ENCODE measurements around the gene RAP1GAP. TPM values are rescaled to one million over a fixed set of nuclear protein-coding genes. Genes with fewer than 3 reads are reported as not detected.

RAP1GAP gene
- total RNA-seq, 6 experiments from 2014 or later, result 0.07 to 0.19 TPM; not detected in 4

DNA sequence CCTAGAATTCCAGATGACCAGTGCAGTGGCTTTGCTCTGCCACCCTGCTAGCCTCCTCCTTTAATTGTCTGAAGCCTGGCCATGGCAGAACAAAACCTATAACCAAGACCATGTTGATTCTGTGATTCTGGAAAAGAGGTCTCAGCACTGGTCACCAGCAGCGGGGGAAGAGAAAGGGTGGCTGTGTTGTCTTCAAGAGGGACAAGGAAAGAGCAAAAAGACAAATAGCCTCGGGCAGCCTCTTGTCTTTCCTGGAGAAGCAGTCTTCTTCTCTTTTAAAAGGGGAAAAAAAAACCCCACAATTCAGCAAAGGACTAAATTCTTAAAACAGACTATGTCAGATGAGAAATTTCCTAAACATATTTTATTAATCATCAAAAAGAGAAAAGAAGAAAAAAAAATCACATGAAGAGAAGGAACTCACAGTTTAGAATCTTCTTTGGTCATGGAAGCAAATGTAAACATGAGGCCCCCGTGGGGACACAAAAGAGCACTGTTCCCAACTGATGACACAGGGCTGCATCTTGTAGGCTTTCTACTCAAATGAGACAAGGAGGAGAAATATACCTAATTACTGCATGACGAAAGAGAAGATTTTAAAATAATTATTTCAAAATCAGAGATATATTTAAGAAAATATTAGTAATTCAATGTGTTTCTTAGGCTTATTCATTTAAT lies 36.3 kb upstream of the RAP1GAP start:
- peak overlapping the region; percentile 95 for H3K27ac Mint-ChIP-seq
- H3K4me3 Mint-ChIP-seq, result no peak overlapping the region
- peaks cover 26% of the 10 kb centered on the region for H3K36me3 Mint-ChIP-seq (ENCODE audit: low read depth)
- H3K4me1 Mint-ChIP-seq (ENCODE audit: low read depth), result peaks cover 50% of the 10 kb centered on the region
- H3K27me3 Mint-ChIP-seq (ENCODE audit: insufficient read depth), result no peaks in the 10 kb centered on the region
- no peak for DNase-seq
- TF ChIP-seq, protein P1, sequence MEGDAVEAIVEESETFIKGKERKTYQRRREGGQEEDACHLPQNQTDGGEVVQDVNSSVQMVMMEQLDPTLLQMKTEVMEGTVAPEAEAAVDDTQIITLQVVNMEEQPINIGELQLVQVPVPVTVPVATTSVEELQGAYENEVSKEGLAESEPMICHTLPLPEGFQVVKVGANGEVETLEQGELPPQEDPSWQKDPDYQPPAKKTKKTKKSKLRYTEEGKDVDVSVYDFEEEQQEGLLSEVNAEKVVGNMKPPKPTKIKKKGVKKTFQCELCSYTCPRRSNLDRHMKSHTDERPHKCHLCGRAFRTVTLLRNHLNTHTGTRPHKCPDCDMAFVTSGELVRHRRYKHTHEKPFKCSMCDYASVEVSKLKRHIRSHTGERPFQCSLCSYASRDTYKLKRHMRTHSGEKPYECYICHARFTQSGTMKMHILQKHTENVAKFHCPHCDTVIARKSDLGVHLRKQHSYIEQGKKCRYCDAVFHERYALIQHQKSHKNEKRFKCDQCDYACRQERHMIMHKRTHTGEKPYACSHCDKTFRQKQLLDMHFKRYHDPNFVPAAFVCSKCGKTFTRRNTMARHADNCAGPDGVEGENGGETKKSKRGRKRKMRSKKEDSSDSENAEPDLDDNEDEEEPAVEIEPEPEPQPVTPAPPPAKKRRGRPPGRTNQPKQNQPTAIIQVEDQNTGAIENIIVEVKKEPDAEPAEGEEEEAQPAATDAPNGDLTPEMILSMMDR (IDR thresholded peaks at IDR 0.05), result no peak
- no peaks in the 10 kb centered on the region for H3K9me3 Mint-ChIP-seq

DNA sequence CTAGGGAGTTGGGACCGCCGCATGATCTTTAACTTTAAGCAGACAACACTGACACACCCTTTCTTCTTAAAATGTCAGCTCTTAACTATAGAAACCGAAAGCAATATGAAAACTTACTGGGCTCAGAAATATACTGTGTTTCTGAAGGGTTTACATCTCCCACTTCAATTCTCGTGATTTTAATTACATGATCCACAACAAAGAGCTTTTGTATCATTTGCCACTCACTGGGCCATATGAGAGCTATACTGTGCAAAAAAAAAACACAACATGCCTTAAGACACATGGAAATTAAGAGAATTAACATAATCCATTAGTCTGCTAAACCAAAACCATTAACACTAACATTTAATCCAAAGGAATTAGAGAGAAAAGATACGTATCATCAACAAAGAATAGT lies 35.0 kb upstream of the RAP1GAP start:
- H3K9me3 Mint-ChIP-seq, result no peaks in the 10 kb centered on the region
- H3K27me3 Mint-ChIP-seq (ENCODE audit: insufficient read depth), result no peaks in the 10 kb centered on the region
- peak overlapping the region; percentile 95 for H3K27ac Mint-ChIP-seq
- peak overlapping the region; percentile 24; the same call in 1 of the 2 replicates for H3K4me3 Mint-ChIP-seq
- TF ChIP-seq, protein P1 (IDR thresholded peaks at IDR 0.05), result no peak
- DNase-seq, result no peak
- peaks cover 50% of the 10 kb centered on the region for H3K4me1 Mint-ChIP-seq (ENCODE audit: low read depth)
- peaks cover 30% of the 10 kb centered on the region for H3K36me3 Mint-ChIP-seq (ENCODE audit: low read depth)

DNA sequence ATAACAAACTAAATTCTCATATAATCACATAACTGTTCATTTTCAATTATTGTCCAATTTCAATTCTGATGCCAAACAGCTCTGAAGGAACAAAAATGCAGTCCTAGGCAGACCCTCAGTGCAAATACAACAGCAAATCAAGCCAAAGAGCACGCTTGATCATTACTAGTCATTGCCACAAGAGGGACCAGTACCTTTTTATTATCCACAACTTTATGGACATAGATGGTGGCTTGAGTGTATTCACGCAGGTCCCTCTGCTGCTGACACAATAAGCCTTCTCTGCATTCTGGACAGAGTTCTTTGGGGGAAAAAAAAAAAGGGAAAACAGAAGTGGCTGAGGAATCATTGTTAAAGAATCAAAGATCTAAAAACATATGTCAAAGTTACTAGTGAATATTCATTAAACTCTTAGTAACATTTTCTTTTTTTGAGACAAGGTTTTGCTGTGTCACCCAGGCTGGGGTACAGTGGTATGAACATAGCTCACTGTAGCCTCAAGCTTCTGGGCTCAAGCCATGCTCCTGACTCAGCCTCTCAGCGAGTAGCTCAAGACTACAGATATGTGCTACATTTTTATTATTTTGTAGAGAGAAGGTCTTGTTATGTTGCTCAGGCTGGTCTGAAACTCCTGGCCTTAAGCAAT lies 34.3 kb upstream of the RAP1GAP start:
- Mint-ChIP-seq H3K9me3 (no peaks in the 10 kb centered on the region), H3K36me3 (ENCODE audit: low read depth) (peaks cover 30% of the 10 kb centered on the region), H3K4me1 (ENCODE audit: low read depth) (peaks cover 50% of the 10 kb centered on the region), H3K4me3 (peak overlapping the region; percentile 67), H3K27ac (peak overlapping the region; percentile 95), H3K27me3 (ENCODE audit: insufficient read depth) (no peaks in the 10 kb centered on the region)
- peak; percentile 90 for DNase-seq
- TF ChIP-seq, protein P1 (IDR thresholded peaks at IDR 0.05), result peak; percentile 81

DNA sequence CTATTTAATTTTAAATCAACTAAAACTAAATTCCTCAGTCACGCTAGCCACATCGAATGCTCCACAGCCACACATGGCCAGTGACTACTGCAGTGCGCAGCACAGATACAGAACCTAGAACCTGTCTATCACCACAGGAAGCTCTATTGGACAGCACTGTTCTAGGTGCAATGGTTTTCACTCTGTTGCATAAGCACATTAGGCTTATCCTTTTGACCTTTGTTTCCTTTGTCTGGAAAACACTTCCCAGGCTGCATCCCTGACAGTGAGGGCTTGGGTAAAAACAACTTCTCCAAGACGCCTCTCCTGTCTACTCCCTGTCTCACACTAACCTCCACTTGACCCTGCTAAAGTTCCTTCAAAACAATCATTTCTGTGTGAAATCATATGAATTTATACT lies 33.6 kb upstream of the RAP1GAP start:
- no peaks in the 10 kb centered on the region for H3K27me3 Mint-ChIP-seq (ENCODE audit: insufficient read depth)
- DNase-seq, result no peak
- H3K4me3 Mint-ChIP-seq, result peak overlapping the region; percentile 67
- H3K4me1 Mint-ChIP-seq (ENCODE audit: low read depth), result peaks cover 50% of the 10 kb centered on the region
- no peaks in the 10 kb centered on the region for H3K9me3 Mint-ChIP-seq
- peaks cover 30% of the 10 kb centered on the region for H3K36me3 Mint-ChIP-seq (ENCODE audit: low read depth)
- H3K27ac Mint-ChIP-seq, result peak overlapping the region; percentile 95
- TF ChIP-seq, protein P1 (IDR thresholded peaks at IDR 0.05), result no peak

DNA sequence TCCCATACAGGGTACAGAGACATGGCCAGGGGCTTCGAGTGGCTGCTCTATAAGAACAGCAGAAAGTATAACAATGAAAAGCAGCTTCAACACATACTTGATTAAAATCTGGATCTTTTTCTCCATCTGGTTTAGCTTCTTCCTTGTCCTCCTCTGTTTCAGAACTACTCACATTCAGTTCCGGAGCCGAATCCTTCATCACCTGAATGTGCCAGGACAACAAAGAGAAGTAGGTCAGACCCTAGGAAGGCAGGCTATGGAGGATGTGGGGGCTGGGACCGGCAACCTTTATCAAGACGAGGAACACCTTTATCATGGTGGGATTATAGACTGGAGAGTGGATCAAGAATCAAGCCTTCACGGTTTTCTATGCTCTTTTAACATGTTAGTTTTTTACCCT lies 32.2 kb upstream of the RAP1GAP start:
- peaks cover 30% of the 10 kb centered on the region for H3K36me3 Mint-ChIP-seq (ENCODE audit: low read depth)
- TF ChIP-seq, protein P1 (IDR thresholded peaks at IDR 0.05), result no peak
- H3K9me3 Mint-ChIP-seq, result no peaks in the 10 kb centered on the region
- peaks cover 46% of the 10 kb centered on the region for H3K4me1 Mint-ChIP-seq (ENCODE audit: low read depth)
- peak overlapping the region; percentile 52; the same call in 1 of the 2 replicates for H3K27ac Mint-ChIP-seq
- no peak for DNase-seq
- H3K27me3 Mint-ChIP-seq (ENCODE audit: insufficient read depth), result no peaks in the 10 kb centered on the region
- H3K4me3 Mint-ChIP-seq, result no peak overlapping the region
